ENCODE measurements around the gene CDC27. TPM values are rescaled to one million over a fixed set of nuclear protein-coding genes. Genes with fewer than 3 reads are reported as not detected.

CDC27 gene
- total RNA-seq, 1 donor from 2014 or later: 73.7 TPM

- no peak for TF ChIP-seq CTCF (IDR thresholded peaks at IDR 0.05; ENCODE audit: insufficient read depth, low read length, severe bottlenecking)
- Histone ChIP-seq H3K4me3 (ENCODE audit: low read depth, low read length) (no peak overlapping the region), H3K27me3 (ENCODE audit: control insufficient read depth, insufficient read depth, low read length) (peaks cover 2% of the 10 kb centered on the region), H3K36me3 (ENCODE audit: control insufficient read depth, insufficient read depth, low read length) (no peaks in the 10 kb centered on the region)
- FAIRE-seq (no peak), DNase-seq (ENCODE audit: low read depth) (peak; percentile 75)
Observed at GRCh38 chr17:47223007-47223406, 33.9 kb upstream of the CDC27 start.

- H3K36me3 ChIP-seq (ENCODE audit: control insufficient read depth, insufficient read depth, low read length): no peaks in the 10 kb centered on the region
- peaks cover 2% of the 10 kb centered on the region for H3K27me3 ChIP-seq (ENCODE audit: control insufficient read depth, insufficient read depth, low read length)
- FAIRE-seq: no peak
- no peak for DNase-seq (ENCODE audit: low read depth)
- no peak for TF ChIP-seq CTCF (IDR thresholded peaks at IDR 0.05; ENCODE audit: insufficient read depth, low read length, severe bottlenecking)
- H3K4me3 ChIP-seq (ENCODE audit: low read depth, low read length): no peak overlapping the region
Observed at GRCh38 chr17:47222047-47222446, 33.0 kb upstream of the CDC27 start.

- FAIRE-seq: no peak
Observed at GRCh38 chr17:47221154-47221553, 32.1 kb upstream of the CDC27 start.

GRCh38 chr17:47220531-47220999, 31.5 kb upstream of the CDC27 start:
- FAIRE-seq (no peak), DNase-seq (ENCODE audit: low read depth) (peak; percentile 80)
- no peak for TF ChIP-seq CTCF (IDR thresholded peaks at IDR 0.05; ENCODE audit: insufficient read depth, low read length, severe bottlenecking)

More at GRCh38 chr17:47221154-47221553, 32.1 kb upstream of the CDC27 start:
- DNase-seq (ENCODE audit: low read depth): no peak
- TF ChIP-seq CTCF (IDR thresholded peaks at IDR 0.05; ENCODE audit: insufficient read depth, low read length, severe bottlenecking): no peak
- Histone ChIP-seq H3K36me3 (ENCODE audit: control insufficient read depth, insufficient read depth, low read length) (no peaks in the 10 kb centered on the region), H3K27me3 (ENCODE audit: control insufficient read depth, insufficient read depth, low read length) (peaks cover 2% of the 10 kb centered on the region), H3K4me3 (ENCODE audit: low read depth, low read length) (no peak overlapping the region)

GRCh38 chr17:47219621-47220475, 30.8 kb upstream of the CDC27 start:
- H3K36me3 ChIP-seq (ENCODE audit: control insufficient read depth, insufficient read depth, low read length): no peaks in the 10 kb centered on the region
- TF ChIP-seq CTCF (IDR thresholded peaks at IDR 0.05; ENCODE audit: insufficient read depth, low read length, severe bottlenecking): no peak
- peaks cover 2% of the 10 kb centered on the region for H3K27me3 ChIP-seq (ENCODE audit: control insufficient read depth, insufficient read depth, low read length)
- DNase-seq (ENCODE audit: low read depth) (no peak), FAIRE-seq (no peak)
- no peak overlapping the region for H3K4me3 ChIP-seq (ENCODE audit: low read depth, low read length)

More at GRCh38 chr17:47220531-47220999, 31.5 kb upstream of the CDC27 start:
- Histone ChIP-seq H3K27me3 (ENCODE audit: control insufficient read depth, insufficient read depth, low read length) (peaks cover 2% of the 10 kb centered on the region), H3K4me3 (ENCODE audit: low read depth, low read length) (no peak overlapping the region), H3K36me3 (ENCODE audit: control insufficient read depth, insufficient read depth, low read length) (no peaks in the 10 kb centered on the region)

Measured in bronchial epithelial cell (primary cell).